ENCODE data around the gene PIK3R1.

- TF ChIP-seq POLR2A (IDR thresholded peaks at IDR 0.05; ENCODE audit: low read depth, low read length): no peak
- no peak for TF ChIP-seq CTCF (IDR thresholded peaks at IDR 0.05 in 2 of 3, conservative IDR thresholded peaks at IDR 0.05 in 1 of 3; ENCODE audit: control insufficient read depth in 2 of 3, extremely low read depth in 1 of 3, insufficient read depth in 1 of 3, low read depth in 3 of 3, low read length in 3 of 3)
- no peak for TF ChIP-seq SMC3 (IDR thresholded peaks at IDR 0.05; ENCODE audit: borderline replicate concordance, low read length)
- TF ChIP-seq TCF7 (IDR thresholded peaks at IDR 0.05; ENCODE audit: borderline replicate concordance): no peak
- no peak for TF ChIP-seq NRF1 (conservative IDR thresholded peaks at IDR 0.05; ENCODE audit: low read depth, low read length)
- no peak for TF ChIP-seq EP300 (IDR thresholded peaks at IDR 0.05; ENCODE audit: borderline replicate concordance in 1 of 2, control insufficient read depth in 1 of 2, low read depth in 2 of 2, low read length in 2 of 2)
- TF ChIP-seq FOS (IDR thresholded peaks at IDR 0.05; ENCODE audit: borderline replicate concordance, extremely low read depth, insufficient read length): no peak
- TF ChIP-seq HDAC6 (IDR thresholded peaks at IDR 0.05; ENCODE audit: unreplicated experiment): no peak
- no peak for TF ChIP-seq RAD21 (IDR thresholded peaks at IDR 0.05; ENCODE audit: insufficient read depth, low read depth, low read length)
These were observed 82.1 kb downstream of the PIK3R1 start for GRCh38 chr5:68297656-68298055.

All from GM12878 (cell line).